Gastrocnemius medialis (tissue), 4 donors: ENCODE data around the gene OBSCN.

Experiments
- POLR2A ChIP-seq, 2 donors: fragments of 450-650 bp; IDR thresholded peaks; one replicate each; pipeline ENCODE4 v1.6.1; 2017; ENCODE audit warnings: antibody characterized with exemption in 2 of 2, mild to moderate bottlenecking in 2 of 2, moderate library complexity in 2 of 2
- TF ChIP-seq, protein P1 (sequence below), 5 experiments: fragments of 450-650 bp in 3 of 5; fragments of 200-600 bp in 2 of 5; sonication (generic) in 2 of 5; IDR thresholded peaks in 4 of 5; conservative IDR thresholded peaks in 1 of 5; 1 replicate in 4 of 5; 2 replicates in 1 of 5; pipeline ENCODE4 v1.5.1; 2016 to 2019; ENCODE audit warnings: antibody characterized with exemption in 5 of 5, mild to moderate bottlenecking in 3 of 5, moderate library complexity in 3 of 5

DNA sequence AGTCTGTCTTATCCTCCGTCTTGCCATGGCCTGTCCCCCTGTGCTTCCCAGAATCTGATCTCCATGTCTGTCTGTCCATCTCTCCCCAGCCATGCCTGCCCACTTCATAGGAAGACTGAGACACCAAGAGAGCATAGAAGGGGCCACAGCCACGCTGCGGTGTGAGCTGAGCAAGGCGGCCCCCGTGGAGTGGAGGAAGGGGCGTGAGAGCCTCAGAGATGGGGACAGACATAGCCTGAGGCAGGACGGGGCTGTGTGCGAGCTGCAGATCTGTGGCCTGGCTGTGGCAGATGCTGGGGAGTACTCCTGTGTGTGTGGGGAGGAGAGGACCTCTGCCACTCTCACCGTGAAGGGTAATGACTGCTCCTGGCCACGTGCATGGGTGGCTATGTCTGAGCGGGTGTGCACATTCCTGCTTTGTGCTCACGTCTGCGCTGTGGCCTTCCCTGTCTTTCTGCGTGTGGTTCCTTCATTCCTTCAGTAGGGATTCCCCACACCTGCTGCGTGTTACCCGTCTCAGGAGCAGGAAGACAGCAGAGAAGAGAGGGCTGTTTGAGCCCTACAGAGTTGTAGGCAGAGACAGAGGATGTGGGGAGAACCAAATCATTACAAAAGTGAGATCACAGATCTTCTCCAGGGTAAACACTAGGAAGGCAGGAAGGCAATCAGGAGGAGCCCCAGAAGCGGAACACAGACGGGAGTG, 80.8 kb downstream of the OBSCN start:
- TF ChIP-seq, protein P1, sequence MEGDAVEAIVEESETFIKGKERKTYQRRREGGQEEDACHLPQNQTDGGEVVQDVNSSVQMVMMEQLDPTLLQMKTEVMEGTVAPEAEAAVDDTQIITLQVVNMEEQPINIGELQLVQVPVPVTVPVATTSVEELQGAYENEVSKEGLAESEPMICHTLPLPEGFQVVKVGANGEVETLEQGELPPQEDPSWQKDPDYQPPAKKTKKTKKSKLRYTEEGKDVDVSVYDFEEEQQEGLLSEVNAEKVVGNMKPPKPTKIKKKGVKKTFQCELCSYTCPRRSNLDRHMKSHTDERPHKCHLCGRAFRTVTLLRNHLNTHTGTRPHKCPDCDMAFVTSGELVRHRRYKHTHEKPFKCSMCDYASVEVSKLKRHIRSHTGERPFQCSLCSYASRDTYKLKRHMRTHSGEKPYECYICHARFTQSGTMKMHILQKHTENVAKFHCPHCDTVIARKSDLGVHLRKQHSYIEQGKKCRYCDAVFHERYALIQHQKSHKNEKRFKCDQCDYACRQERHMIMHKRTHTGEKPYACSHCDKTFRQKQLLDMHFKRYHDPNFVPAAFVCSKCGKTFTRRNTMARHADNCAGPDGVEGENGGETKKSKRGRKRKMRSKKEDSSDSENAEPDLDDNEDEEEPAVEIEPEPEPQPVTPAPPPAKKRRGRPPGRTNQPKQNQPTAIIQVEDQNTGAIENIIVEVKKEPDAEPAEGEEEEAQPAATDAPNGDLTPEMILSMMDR (IDR thresholded peaks at IDR 0.05 in 4 of 5, conservative IDR thresholded peaks at IDR 0.05 in 1 of 5): no peak
- no peak for TF ChIP-seq POLR2A (IDR thresholded peaks at IDR 0.05)
